NCI-H2029 (cell line): ENCODE results near the gene ERAL1.
A peak's percentile ranks its signal among the peaks of the same experiment; 100 is the strongest.
"Not testable (repeated sequence)": the region's sequence is repeated elsewhere in the genome, so short reads cannot be mapped to it uniquely, and the experiment has no call there.

Experiments used
- DNase-seq: peaks from one replicate; lab custom pipeline; 2025; lab: John Stamatoyannopoulos, UW

The ERAL1 gene

DNA sequence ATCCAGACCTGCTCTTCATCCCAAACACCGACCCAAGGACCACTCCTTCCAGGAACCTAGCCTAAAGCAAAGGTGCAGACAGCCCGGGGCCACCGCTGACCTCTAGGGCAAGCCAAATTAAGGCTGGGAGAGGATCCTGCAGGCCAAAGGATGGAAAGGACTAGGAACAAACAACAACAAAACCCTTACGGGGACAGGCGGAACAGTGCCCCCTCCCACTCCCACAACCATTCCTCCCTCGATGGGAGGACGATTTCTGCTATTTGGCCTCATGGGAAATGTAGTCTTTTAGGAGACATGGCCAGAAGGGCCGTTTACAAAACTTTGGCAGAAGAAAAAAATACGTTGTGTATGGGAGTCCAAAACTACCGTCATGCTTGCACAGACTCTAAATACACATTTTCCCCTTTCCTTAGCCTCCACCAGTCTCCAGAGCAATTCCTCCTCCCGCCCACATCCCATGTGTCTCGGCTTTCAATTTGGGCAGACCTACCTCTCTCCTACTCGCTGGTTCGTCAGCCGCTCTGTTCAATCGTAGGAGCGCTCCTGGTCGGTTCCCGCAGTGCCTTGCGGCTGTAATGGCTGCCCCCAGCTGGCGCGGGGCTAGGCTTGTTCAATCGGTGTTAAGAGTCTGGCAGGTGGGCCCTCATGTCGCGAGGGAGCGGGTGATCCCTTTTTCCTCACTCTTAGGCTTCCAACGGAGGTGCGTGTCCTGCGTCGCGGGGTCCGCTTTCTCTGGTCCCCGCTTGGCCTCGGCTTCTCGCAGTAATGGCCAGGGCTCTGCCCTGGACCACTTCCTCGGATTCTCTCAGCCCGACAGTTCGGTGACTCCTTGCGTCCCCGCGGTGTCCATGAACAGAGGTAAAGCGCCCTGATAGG is at the start of gene ERAL1:
TSS of gene ERAL1 (plus strand) at position 560 of the 879 bp plus-strand sequence. CDS start at position 579, 19 bp downstream.
- peak; percentile 76 for DNase-seq

DNA sequence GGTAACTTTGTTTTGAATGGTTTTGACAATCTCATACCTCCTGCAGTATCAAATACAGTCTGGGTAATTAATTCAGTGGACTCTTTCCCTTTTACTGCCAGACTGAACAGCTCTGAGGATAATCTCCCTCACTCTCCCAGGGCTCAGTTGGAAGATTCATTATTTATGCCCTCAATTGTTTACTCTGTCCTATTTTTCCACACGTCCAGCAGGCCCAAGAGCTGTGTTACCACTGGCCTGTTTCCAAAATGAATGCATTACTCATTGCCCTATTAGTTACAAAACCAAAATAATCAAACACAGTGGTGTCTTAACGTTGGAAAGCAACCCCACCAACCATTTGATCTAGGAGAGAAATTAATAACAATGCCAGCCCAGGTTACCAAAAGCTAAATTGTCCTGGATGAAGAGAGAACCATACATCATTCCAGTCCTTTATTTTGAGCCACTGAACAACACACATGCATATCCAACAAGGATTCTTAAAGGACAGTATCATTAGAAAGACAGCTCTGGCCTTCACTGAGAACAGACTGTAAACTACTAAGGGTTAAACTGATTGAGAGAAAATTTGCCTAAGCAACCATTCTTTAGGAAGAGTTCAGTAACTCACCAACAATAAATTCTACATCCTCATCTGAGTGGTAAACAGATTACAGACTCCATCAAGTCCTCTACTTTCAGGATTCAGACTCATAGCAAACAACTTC is 46.7 kb upstream of the ERAL1 start:
- peak; percentile 35 for DNase-seq

DNA sequence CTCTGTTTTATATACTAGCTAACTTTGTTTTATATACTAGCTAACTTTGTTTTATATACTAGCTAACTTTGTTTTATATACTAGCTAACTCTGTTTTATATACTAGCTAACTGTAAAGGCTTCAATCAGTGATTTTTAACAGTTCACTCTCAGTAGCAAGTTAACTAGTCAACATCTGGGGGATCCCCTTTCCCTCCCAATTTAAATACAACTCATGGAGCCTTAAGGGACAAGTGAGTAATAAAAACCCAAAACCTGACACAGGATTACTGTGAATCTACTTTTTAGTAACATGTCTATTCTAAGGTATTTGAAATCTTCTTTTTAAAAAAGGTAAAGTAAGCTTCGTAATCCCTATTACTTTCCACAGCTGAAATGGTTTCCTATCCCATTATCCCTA is 44.4 kb upstream of the ERAL1 start:
- DNase-seq = no peak

DNA sequence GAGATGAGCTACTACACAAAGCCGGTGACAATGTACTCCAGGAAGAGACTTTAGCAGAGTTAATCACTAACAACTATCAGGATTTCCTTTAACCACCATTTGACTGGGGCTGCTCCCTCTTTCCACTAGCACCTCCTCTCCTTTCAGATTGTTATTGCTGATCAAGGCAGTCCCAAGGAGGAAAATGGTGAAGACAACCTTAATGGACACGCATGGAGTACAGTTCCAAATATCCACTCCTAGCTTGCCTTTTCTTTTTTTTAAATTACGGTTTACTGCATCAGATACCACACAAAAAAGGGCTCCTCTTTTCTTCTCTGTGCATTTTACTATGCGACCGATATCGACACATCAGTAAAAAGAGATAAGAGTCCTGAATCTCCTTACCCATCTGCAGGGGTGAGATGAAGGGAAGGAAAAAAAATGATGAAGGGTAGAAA is 43.1 kb upstream of the ERAL1 start:
- no peak for DNase-seq

DNA sequence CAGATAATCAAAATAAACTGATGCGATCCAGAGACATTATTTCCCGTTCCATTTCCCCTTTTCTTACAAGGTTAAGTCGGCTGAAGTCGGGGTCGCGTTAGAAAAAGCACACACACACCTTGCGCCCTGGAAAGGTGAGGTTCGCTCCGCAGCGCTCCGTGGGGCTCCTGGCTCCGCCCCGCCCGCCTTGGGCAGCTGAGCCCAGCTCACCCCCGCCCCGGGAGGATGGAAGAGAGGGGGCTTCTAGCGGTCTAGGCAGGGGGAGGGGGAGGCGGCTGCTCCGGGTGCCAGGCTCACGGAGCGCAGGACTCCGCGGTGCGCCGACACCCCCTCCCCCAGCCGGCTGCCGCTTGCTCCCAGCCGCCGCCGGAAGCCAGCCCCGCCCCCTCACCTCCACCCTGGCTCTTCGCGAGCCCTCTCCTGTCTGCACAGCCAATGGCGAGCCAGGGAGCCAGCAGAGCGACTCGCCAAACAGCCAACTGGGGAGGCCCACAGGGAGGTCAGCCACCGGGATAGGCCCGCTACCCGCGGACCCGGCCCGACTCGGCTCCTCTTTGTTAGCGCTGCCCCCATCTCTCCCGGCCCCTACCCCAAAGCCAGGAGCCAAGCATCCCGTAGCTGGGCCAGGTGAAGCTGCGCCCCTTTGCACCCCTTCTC is 42.6 kb upstream of the ERAL1 start:
- DNase-seq = peak; percentile 95

DNA sequence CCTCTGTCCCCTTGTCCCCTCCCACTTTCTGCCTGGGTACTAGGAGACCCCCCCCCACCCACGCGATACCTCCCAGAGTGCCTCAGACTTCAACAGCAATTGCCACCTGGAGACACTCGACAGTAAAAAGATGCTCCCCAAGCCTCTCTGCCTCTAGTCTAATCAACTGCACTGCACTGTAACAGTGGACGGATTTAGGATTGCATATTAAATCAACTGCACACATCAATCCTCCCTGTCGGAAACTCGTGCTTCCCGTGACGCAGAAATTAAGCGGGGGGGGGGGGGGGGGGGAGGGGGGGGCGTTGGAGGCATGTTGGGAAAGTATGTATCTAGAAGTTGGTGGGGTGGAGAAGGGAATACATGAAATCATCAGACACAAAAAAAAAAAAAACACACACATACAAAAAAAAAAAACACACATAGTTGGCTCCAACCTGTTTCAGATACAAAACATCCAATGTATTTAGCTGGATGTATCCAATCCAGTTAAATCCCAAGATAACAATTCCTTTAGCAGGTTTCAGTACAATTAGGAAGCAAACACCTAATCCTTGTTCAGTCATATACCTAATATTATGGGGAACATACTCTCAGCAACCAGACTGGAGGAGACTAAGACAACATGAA is 42.0 kb upstream of the ERAL1 start:
- DNase-seq = peak; percentile 56

DNA sequence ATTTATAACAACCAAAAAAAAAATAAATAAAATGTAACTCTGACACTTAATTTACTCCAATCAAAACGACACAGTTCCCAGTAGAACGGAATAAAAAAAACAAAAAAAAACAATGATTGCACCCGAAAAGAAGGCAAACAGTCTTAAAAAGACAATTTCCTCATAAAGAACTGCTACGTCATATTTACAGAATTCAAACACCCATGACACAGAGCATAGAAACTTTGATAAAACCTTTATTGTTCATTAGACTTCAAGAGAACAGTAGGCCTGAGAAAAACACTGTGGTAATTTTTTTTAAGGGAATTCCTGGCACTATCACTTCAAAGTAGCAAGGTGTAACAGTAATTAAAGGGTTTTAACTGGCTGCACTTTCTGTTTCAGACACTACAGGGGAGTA is 38.3 kb upstream of the ERAL1 start:
- DNase-seq = no peak

DNA sequence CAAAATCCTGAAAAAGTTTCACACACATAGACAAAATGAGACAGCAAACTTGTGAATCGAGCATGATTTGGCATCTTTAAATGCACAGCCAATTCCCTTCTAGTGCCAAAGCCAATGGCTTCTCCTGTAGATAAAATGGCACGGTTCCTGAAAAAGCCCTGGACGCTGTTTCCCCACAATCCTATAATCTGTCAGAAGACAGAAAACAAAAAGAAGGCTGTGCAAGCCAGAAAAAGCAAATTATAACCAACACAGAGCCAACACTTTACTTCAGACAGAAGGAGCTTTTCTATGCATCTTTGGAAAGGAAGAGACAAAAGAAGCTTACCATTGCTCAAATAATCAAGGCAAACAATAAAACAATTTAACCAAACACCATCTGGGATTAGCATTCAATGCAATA is 36.0 kb upstream of the ERAL1 start:
- DNase-seq = no peak

DNA sequence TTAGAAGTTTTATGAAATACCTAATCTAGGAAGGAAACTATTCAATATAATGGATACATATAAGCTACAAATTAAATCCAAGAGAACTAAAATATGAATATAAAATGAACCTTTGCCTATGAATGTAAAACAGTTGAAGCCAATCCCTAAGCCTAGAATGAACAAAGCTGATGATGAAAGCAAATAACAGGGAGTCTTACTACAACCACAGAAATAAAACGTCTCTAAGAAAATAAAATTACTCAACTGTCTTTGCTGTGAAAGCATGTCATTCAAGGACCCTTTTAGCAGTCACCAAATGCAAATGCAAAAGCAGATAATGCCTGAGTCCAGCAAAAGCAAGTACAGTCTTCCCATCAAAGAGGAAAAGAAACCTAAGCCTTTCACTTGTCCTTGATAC is 35.2 kb upstream of the ERAL1 start:
- no peak for DNase-seq

DNA sequence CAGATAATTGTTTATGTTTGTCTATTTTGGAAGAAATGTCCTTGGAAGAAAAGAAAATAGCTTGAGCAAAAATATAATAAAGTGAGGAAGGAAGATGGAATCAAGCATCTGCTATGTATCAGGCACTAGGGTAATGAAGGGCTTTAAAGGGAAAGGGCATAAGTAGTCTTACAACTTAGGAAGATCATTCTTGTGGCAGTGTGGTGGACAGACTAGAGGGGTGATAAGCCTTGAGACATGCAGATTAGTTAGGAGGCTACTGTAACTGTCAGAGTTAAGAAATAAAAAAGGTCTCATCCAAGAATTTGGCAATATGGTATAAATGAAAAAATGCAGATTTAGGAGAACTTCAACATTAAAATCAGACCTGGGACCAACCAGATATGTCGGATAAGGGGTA is 27.1 kb upstream of the ERAL1 start:
- DNase-seq = no peak

DNA sequence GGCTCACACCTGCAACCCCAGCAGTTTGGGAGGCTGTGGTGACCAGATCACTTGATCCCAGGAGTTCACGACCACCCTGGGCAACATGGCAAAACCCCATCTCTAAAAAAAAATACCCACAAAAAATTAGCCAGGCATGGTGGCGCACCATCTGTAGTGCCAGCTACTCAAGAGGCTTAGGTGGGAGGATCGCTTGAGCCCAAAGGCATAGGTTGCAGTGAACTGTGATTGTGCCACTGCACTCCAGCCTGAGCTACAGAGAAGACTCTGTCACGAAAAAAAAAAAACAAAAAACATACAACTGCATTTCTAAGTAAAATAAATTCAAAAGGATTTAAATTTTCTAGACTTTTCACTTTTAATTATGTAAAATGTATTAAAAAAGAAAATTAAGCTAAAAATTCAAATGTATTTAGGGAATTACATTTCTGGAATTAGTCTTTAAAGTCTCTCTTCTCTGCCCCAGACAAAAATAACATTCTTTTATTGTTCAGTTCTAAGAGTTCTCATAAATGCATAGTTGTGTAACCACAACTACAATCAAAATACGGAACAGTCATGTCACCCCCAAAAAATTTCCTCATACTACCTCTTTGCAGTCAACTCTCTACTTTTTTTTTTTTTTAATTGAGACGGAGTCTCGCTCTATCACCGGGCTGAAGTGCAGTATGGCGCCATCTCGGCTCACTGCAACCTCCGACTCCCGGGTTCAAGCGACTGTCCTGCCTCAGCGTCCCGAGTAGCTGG is 26.3 kb upstream of the ERAL1 start:
- no peak for DNase-seq

DNA sequence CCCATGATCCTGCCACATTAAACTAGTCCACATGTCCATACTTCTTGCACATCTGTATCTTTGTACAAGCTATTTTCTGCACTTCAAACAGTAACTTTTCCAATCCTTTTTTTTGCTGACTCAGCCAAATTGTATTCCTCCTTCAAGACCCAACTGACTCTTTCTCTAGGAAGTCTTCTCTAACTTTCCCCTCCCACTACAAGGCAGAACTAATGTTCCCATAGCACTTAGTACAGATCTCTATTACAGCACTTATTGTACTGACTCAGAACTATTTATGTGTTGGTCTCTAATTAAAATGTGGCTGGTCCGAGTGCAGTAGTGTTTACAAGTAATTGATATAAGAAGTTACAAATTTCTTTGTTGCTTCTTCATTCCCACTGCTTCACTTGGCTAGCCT is 20.4 kb upstream of the ERAL1 start:
- no peak for DNase-seq

DNA sequence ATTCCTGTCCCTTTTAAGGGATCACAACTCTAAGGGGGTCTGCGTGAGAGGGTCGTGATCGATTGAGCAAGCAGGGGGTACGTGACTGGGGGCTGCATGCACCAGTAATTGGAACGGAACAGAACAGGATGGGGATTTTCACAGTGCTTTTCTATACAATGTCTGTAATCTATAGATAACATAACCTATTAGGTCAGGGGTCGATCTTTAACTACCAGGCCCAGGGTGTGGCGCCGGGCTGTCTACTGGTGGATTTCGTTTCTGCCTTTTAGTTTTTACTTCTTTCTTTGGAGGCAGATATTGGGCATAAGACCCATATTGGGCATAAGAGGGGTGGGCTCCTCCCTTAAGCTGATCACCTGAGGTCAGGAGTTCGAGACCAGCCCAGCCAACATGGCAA is 18.3 kb upstream of the ERAL1 start:
- not testable (repeated sequence) for DNase-seq

DNA sequence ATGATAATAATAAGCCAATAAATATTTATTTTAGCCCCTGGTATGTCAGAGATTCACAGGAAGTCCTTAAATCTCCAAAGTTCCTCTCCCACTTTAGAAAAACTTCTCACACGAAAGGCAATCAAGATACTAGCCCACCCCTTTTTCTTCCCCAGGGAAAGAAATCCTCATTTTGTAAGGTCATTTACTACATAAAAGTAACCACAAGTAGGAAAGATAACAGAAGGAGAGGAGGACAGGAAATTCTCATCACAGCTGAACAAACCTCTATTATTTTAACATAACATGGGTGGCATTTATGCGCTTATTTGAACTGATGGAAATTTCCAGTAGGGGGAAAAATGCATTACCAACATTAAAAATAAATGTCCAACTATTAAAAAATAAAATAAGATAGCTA is 15.6 kb upstream of the ERAL1 start:
- DNase-seq = no peak

DNA sequence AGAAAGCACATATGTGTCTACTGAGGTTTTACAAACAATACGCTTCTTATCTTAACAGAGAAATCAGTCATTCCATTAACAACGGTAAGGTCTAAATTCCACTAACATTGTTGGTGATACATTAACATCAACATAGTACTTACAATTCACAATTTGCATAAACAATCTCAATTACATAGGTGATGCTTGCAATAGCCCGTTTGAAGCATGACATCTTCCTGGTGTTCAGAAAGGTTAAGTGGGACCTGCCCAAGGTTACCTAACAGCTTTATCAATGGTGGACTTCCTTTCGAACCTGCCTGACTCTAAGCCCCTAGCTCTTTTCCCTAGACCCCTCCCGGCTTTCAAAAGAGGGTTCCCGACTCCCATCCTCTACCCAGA is 12.9 kb upstream of the ERAL1 start:
- peak; percentile 13 for DNase-seq

DNA sequence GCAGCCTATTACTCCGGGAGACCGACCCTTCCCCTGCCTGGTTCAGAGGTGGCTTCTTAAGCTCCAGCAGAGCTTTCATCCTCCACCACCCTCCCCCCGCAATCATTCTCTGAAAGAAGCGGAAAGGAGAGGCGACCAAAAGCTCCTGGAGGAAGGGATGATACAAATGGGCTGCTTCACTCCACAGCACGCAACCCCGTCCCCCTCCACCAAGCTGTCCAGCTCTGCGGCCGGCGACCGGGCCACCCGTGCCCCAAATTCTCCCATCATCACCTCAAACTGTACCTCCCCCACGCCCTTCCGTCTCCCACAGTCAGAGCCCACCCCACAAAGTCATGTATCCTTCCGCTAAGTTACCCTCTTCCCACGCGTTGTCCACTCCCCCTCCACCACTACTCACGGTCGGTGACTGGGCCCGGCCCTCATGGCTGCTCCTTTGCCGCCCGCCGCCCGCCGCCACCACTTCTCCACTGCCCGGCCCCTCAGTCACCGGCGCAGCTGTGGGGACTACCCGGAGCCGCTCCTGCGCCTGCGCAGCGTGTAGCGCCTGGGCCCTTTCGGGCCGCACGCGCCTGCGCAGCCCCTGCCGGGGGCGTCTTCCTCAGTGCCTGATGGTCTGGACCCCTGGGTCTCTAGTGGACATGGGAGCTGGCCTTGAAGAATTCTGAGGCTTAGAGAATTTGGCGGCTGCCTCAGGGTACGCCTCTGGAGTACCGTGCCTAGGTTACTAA is 12.4 kb upstream of the ERAL1 start, which contains the start of gene FAM222B:
TSS of gene FAM222B (minus strand) at position 509 of the 731 bp plus-strand sequence. CDS start 76,123 bp downstream, outside the sequence.
- DNase-seq = peak; percentile 69

DNA sequence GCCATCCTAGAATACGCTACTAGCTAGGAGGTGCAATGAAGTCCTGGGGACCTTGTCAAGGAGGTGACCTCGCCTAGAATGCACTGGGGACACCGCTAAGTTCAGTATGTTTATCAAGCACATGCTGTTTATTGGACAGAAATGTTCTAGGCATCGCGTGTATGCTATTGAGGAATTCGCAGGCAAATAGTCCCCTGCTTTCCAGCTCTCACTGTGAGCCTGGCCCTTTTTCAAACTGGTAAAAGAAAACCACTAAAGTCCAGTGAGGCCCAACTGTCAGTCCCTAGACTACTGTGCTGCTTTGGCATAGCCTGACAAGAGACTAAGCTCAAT is 11.0 kb upstream of the ERAL1 start:
- DNase-seq = no peak

DNA sequence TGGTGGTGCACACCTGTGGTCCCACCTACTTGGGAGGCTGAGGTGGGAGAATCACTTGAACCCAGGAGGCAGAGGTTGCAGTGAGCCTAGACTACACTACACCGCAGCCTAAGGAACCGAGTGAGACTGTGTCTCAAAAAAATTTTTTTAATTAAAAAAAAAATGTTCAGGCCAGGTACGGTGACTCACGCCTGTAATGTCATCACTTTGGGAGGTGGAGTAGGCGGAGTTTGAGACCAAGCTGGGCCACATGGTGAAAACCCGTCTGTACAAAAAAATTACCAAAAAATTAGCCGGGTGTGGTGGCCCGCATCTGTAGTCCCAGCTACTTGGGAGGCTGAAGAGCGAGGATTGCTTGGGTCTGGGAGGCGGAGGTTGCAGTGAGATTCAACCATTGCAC is 8.6 kb upstream of the ERAL1 start:
- no peak for DNase-seq

DNA sequence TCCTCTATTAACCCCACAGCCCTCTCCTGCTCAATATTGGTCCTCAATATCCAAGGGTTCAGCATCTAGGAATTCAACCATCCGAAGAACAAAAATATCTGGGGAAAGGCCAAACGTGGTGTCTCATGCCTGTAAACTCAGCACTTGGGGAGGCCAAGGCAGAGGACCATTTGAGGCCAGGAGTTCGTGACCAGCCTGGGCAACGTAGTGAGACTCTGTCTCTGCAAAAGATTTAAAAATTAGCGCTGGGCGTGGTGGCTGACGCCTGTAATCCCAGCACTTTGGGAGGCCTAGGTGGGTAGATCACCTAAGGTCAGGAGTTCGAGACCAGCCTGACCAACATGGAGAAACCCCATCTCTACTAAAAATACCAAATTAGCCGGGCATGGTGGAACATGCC is 8.1 kb upstream of the ERAL1 start:
- not testable (repeated sequence) for DNase-seq

DNA sequence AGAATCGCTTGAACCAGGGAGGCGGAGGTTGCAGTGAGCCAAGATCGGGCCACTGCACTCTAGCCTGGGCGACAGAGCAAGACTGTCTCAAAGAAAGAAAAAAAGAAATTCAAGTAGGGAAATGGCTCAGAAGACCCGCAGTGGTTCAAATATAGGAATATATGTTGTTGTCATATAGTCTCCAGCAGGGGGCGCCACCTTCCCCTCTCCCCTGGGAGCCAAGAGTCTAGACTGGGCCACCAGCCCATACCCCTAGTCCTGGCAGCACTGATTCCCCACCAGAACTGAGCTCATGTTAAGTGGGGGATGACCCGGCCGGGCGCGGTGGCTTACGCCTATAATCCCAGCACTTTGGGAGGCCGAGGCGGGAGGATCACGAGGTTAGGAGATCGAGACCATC is 6.1 kb upstream of the ERAL1 start:
- not testable (repeated sequence) for DNase-seq

DNA sequence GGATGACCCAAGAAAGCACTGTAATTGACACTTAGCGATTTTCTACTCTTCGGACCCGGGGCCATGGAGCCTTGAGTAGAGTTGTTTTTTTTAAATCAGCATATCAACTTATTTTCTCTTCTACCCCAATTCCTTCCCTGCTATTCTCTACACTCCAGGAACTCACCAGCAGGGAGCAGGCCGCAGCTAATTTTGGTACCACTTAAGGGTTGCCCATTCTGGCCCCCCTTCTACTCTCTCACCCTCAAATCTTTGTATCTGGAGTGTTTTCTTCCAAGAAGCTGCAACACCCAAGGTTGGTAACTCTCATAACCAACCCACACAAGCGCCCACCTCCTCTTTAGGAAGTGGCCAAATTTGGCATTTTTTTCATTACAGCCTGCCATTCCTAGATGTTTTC is 5.5 kb upstream of the ERAL1 start:
- no peak for DNase-seq
